Measurements from ENCODE around the gene PANX1.

GRCh38 chr11:94141511-94142307 lies 13.1 kb downstream of the PANX1 start:
- TF ChIP-seq EZH2 (IDR thresholded peaks at IDR 0.05), result no peak
- no peak for TF ChIP-seq POLR2AphosphoS5 (IDR thresholded peaks at IDR 0.05; ENCODE audit: borderline replicate concordance, low read depth, low read length)
